GM15510 (cell line): Measurements from ENCODE around the gene ISM1.

Experiments used
- POLR2A ChIP-seq: IDR thresholded peaks from 3 replicates; pipeline ENCODE4 v1.6.1; 2011; ENCODE audit warnings: borderline replicate concordance; ENCODE audit not compliant: insufficient read length; ENCODE audit errors: extremely low read depth

Gene ISM1

GRCh38 chr20:13296070-13296469, 75.0 kb downstream of the ISM1 start:
- TF ChIP-seq POLR2A = no peak

DNA sequence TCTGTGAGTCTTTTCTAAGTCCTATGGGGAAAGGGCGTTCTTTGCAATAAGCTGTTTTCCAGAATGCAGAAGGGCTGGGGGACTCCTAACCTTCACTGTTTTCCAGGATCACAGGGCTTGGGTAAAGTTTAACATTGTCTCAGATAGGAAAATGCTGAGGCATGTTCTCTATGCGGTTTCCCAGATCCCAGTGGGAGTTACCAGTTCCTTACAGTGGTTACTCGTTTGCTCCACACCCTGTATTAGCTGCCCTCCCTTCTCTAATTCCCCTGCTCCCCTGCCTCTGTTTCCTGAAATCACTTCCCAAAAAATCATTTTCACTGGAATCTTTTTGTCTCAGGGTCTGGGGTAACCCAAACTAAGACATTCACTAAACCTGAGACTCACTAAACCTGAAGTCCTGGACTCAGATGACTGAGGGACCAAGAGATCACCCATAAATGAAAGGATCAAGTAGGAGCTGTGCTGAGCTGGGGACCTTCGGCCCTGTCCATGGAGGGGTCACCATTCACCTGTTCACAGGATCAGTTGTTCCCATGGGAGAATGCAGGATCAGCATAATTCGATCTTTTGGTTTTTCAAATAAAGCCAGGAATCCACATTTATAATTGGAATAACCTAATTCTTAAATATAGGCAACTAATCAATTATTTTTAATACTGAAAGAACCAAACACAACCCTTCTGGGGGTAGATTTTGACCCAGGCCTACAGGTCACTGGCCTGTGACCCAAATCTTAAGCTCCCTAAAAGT, 76.2 kb downstream of the ISM1 start:
- TF ChIP-seq POLR2A = no peak

GRCh38 chr20:13298692-13299373, 77.8 kb downstream of the ISM1 start:
- no peak for TF ChIP-seq POLR2A

DNA sequence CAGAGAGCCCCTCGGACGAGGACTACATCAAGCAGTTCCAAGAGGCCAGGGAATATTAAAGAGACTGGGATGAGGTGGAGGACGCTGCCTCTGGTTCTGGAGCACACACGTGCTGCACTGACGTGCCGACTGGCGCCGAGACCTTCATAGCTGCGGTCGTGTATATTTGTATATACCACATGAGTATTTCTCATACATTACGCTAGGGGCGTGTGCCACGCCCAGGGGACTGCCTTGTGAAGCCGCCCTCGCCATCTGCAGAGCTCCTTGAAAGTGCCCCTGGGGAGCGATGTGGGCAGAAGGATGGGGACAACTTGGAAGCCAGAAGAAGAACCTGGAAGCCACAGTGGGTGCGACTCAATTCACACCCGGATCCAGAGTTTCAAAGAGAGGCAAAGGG, 78.3 kb downstream of the ISM1 start:
- TF ChIP-seq POLR2A = no peak

DNA sequence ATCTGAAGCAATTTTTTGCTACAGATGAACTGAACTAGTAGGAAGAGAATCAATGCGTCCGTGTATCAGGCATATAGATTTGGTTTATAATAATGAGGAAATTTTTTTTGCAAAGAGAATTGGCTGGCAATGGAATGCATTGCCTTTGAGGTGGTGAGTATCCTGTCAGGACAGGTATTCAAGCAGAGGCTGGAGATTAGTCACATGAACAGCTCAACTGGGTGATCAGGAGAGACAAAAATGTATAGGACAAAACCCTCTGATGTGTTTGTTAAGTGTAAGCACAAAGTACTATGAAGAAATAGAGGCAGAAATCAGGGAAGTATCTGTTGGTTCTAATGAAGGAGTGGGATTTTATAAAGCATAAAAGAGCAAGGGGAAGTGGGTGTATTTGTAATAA, 80.5 kb downstream of the ISM1 start:
- no peak for TF ChIP-seq POLR2A

DNA sequence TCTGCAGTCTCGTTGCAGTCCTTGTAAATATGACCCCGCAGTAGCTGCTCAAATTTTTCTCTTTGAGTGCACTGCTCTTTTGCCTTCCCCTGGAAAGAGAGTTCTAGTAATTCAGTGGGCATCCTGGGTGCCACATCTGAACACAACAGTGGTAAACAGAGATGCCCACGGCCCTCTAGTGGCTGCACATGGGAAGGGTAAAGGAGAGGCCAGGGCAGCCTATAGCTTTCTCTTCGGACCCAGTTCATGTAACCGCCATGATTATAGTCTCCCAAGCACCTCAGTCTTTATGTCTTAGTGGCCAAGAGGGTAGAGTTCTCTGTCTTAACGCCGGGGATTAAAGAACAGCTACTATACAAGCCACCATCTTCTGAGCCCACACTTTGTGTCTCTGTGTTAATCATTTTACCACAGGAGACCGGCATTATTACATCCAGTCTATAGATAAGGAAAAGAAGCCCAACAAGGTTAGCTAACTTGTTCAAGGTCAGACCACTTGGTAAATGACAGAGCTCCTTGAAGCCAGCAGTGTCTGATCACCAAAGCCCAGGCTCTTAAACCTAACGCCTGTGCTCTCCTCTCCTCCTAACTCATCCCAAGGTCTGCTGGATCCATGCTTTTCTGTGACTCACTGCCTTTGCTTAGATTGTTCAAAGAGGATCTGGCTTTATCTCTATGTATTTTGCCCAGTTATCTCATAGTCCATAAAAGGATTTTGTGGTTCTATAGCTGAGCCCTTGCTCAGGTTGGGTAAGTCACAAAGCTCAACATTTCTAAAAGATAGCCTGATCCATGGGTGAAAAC, 81.8 kb downstream of the ISM1 start:
- no peak for TF ChIP-seq POLR2A

DNA sequence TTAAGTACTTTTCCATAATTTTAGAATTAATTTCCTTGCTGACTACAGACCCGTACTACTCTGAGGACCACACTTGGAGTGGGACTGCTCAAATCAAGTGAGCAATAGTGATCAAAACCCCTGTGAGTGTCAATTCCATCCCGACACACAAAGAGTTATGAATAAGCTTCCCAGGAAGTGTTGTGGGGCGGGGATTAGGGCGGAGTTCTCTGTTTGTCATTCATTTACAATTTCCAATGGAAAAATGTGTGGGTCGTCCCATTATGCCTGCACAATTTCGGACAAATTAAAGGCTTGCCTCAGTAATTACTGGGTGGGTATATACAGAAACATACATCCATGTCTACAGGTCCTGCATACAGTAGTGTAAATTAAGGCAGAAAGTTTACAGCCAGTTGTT, 84.2 kb downstream of the ISM1 start:
- no peak for TF ChIP-seq POLR2A

- no peak for TF ChIP-seq POLR2A
Measured at GRCh38 chr20:13307562-13308163, 86.6 kb downstream of the ISM1 start.

- no peak for TF ChIP-seq POLR2A
Measured at GRCh38 chr20:13312300-13312699, 91.2 kb downstream of the ISM1 start.

GRCh38 chr20:13313201-13313600, 92.1 kb downstream of the ISM1 start:
- no peak for TF ChIP-seq POLR2A

- no peak for TF ChIP-seq POLR2A
Measured at GRCh38 chr20:13317439-13317838, 96.4 kb downstream of the ISM1 start.

GRCh38 chr20:13318871-13319521, 97.9 kb downstream of the ISM1 start:
- TF ChIP-seq POLR2A = no peak

DNA sequence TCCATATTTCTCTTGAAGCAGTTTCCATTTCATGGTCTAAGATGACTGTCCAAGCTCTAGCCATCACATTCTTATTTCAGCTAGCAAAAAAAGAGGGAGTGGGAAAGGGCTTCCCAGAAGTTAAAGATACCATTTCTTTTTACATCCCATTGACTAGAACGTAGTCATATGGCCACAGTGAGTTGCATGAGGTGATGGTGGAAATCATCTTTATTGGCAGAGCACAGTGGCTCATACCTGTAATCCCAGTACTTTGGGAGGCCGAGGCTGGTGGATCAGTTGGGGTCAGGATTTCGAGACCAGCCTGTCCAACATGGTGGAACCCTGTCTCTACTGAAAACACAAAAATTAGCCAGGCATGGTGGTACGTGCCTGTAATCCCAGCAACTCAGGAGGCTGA, 99.6 kb downstream of the ISM1 start:
- no peak for TF ChIP-seq POLR2A

- no peak for TF ChIP-seq POLR2A
Measured at GRCh38 chr20:13321416-13321815, 100.3 kb downstream of the ISM1 start.

GRCh38 chr20:13322198-13322597, 101.1 kb downstream of the ISM1 start:
- TF ChIP-seq POLR2A = no peak

GRCh38 chr20:13322621-13323020, 101.5 kb downstream of the ISM1 start:
- no peak for TF ChIP-seq POLR2A

DNA sequence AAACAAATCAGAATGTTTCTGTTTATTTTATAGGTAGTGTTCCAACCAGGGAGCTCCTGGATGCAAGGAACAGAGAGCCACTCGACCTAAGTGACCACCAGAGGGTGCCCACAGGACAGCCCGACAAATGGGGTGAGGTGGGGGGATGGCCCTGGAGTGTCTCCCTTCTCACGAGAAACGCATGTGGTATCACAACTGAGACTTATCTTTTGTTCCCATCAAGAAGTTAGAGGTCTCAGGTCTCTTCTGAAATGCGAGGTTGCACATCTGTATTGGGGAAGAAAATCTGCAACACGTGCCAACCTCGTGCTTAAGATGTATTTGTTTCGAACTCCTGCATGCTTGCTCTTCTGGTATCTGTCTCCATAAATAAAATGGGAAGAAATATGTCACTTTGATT, 104.0 kb downstream of the ISM1 start:
- TF ChIP-seq POLR2A = no peak
